ENCODE data around the gene IRF9.

Gene IRF9

DNA sequence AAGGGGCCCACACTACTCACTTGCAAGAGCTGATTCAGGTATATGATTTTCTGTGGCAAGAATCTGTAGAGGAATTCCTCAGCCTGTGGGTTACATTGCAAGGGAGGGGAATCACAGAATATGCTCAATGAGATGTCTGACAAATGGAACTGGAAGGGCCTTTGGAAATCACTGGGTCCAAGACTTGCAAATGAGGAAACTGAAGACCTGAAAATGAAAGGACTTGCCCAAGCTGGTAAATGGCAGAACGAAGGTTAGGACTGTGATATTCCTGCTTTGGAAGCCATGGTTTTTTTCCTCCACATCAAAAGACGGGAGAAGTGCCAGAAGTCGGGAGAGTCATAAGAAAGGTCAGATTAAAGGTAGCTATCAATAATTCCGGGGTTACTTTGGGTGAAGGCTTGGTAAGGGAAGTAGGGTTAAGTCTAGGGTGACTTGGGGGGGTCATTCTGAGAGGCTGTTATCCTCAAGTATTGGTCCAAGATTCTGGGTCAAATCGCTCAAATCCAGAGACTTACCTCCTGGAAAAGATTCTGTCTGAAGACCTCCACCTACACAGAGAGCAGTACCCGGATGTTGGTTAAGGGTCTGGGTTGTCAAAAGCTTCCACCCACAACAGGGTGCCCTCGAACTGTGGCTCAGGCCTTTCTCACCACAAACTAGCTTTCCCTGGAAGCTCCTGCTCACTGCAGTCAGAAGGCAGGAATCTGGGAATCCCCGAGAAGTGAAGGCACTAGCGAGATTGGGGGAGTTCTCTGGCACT, 15.2 kb upstream of the IRF9 start:
- ATAC-seq = no peak; the same call in 2 of the 3 replicates
- TF ChIP-seq RARB (CRISPR knock-in tag; IDR thresholded peaks at IDR 0.05) = no peak

DNA sequence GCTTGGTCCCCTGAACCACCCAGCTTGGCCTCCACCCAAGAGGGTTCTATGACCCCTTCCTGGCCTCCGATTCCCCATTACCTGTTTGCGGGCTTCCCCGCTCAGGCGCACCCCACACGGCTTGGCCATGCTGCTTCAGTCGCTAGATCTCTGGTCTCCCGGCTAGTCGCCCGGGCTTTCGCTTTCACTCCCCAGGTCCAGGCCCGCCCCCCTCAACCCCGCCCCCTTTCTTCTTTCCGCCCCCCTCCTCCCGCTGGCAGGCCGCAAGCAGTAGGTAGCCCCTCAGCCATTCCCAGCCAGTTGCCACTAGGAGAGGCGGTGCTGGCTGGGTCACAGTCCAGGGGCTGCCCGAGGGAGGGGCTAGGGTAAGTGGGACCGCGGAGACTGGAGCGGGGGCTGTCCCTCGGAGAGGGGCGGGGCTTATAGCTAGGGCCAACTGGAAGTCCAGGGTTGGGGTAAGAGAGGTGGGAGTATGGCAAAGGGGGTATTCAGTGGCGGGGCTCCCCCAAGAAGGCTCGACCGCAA, 14.6 kb upstream of the IRF9 start, which contains the start of gene PSME2:
Gene PSME2 (minus strand): TSS at position 158 of the 525 bp plus-strand sequence. CDS start 29 bp downstream, at position 129.
- no peak for TF ChIP-seq ZNF565 (CRISPR knock-in tag; conservative IDR thresholded peaks at IDR 0.05; ENCODE audit: low read depth)
- TF ChIP-seq CSDC2 (CRISPR knock-in tag; IDR thresholded peaks at IDR 0.05) = no peak
- TF ChIP-seq ARNTL (CRISPR knock-in tag; IDR thresholded peaks at IDR 0.05; ENCODE audit: borderline replicate concordance, low read depth) = no peak
- TF ChIP-seq BACH2 (CRISPR knock-in tag; IDR thresholded peaks at IDR 0.05; ENCODE audit: borderline replicate concordance) = no peak
- no peak for TF ChIP-seq GLIS3 (CRISPR knock-in tag; IDR thresholded peaks at IDR 0.05)
- no peak for TF ChIP-seq PPARA (CRISPR knock-in tag; IDR thresholded peaks at IDR 0.05; ENCODE audit: borderline replicate concordance)
- TF ChIP-seq, protein P1, sequence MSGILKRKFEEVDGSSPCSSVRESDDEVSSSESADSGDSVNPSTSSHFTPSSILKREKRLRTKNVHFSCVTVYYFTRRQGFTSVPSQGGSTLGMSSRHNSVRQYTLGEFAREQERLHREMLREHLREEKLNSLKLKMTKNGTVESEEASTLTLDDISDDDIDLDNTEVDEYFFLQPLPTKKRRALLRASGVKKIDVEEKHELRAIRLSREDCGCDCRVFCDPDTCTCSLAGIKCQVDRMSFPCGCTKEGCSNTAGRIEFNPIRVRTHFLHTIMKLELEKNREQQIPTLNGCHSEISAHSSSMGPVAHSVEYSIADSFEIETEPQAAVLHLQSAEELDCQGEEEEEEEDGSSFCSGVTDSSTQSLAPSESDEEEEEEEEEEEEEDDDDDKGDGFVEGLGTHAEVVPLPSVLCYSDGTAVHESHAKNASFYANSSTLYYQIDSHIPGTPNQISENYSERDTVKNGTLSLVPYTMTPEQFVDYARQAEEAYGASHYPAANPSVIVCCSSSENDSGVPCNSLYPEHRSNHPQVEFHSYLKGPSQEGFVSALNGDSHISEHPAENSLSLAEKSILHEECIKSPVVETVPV (CRISPR knock-in tag; IDR thresholded peaks at IDR 0.05) = no peak
- TF ChIP-seq, protein P2, sequence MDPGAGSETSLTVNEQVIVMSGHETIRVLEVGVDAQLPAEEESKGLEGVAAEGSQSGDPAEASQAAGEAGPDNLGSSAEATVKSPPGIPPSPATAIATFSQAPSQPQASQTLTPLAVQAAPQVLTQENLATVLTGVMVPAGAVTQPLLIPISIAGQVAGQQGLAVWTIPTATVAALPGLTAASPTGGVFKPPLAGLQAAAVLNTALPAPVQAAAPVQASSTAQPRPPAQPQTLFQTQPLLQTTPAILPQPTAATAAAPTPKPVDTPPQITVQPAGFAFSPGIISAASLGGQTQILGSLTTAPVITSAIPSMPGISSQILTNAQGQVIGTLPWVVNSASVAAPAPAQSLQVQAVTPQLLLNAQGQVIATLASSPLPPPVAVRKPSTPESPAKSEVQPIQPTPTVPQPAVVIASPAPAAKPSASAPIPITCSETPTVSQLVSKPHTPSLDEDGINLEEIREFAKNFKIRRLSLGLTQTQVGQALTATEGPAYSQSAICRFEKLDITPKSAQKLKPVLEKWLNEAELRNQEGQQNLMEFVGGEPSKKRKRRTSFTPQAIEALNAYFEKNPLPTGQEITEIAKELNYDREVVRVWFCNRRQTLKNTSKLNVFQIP (CRISPR knock-in tag; IDR thresholded peaks at IDR 0.05; ENCODE audit: borderline replicate concordance, low read depth) = no peak
- no peak for TF ChIP-seq ZC3H10 (CRISPR knock-in tag; IDR thresholded peaks at IDR 0.05)
- no peak for TF ChIP-seq ZFP30 (CRISPR knock-in tag; IDR thresholded peaks at IDR 0.05)
- no peak for TF ChIP-seq SNAI2 (CRISPR knock-in tag; IDR thresholded peaks at IDR 0.05)
- TF ChIP-seq, protein P3, sequence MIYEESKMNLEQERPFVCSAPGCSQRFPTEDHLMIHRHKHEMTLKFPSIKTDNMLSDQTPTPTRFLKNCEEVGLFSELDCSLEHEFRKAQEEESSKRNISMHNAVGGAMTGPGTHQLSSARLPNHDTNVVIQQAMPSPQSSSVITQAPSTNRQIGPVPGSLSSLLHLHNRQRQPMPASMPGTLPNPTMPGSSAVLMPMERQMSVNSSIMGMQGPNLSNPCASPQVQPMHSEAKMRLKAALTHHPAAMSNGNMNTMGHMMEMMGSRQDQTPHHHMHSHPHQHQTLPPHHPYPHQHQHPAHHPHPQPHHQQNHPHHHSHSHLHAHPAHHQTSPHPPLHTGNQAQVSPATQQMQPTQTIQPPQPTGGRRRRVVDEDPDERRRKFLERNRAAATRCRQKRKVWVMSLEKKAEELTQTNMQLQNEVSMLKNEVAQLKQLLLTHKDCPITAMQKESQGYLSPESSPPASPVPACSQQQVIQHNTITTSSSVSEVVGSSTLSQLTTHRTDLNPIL (CRISPR knock-in tag; IDR thresholded peaks at IDR 0.05; ENCODE audit: low read depth) = no peak
- TF ChIP-seq ISL1 (CRISPR knock-in tag; IDR thresholded peaks at IDR 0.05) = no peak
- no peak for TF ChIP-seq OSR1 (CRISPR knock-in tag; IDR thresholded peaks at IDR 0.05)
- TF ChIP-seq TOX (CRISPR knock-in tag; IDR thresholded peaks at IDR 0.05; ENCODE audit: borderline replicate concordance) = no peak
- no peak for TF ChIP-seq TCF4 (CRISPR knock-in tag; IDR thresholded peaks at IDR 0.05; ENCODE audit: borderline replicate concordance)
- TF ChIP-seq ZNF8 (CRISPR knock-in tag; IDR thresholded peaks at IDR 0.05) = no peak
- ATAC-seq = peak; percentile 84

DNA sequence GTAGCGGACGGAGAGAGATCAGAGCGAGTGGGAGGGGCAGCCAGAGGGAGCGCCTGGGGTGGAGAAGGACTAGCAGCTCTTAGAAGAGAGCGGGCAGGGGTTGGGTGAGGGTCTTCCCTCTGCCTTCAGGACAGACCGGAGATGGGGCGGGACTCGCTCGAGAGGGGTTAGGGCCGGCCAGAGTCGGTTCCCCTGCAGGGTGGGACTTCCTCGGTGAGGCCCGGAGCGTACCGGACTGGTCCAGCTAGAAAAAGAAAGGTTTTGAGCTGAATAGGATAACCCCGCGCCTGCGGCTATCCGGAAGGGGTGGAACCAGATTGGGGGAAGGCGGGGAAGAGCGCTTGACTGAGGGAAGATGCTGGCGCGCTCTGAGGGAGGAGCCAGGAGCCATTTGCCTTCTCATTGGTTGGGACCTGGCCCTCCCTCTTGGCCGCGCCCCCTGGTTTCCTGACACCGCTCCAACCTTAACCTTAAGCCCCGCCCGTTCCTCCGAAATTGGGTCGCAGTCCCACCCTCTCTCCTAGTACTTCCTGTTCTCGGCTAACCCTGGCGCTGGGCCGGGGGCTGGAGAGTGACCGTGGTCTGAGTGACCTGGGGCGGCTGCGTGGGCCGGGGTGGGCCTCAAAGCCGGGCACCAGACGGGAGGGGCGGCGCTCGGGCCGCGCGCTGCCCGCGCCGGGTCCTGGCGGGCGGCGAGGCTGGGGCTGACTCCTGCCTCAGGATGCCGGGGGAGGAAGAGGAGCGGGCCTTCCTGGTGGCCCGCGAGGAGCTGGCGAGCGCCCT, 13.9 kb upstream of the IRF9 start, which contains the start of gene RNF31:
Gene RNF31 (plus strand): TSS at position 521 of the 783 bp plus-strand sequence. CDS start 201 bp downstream, at position 722.
- ATAC-seq = peak; percentile 96
- no peak for TF ChIP-seq ZFP3 (CRISPR knock-in tag; IDR thresholded peaks at IDR 0.05)
- no peak for TF ChIP-seq PPARA (CRISPR knock-in tag; IDR thresholded peaks at IDR 0.05; ENCODE audit: borderline replicate concordance)
- TF ChIP-seq, protein P4, sequence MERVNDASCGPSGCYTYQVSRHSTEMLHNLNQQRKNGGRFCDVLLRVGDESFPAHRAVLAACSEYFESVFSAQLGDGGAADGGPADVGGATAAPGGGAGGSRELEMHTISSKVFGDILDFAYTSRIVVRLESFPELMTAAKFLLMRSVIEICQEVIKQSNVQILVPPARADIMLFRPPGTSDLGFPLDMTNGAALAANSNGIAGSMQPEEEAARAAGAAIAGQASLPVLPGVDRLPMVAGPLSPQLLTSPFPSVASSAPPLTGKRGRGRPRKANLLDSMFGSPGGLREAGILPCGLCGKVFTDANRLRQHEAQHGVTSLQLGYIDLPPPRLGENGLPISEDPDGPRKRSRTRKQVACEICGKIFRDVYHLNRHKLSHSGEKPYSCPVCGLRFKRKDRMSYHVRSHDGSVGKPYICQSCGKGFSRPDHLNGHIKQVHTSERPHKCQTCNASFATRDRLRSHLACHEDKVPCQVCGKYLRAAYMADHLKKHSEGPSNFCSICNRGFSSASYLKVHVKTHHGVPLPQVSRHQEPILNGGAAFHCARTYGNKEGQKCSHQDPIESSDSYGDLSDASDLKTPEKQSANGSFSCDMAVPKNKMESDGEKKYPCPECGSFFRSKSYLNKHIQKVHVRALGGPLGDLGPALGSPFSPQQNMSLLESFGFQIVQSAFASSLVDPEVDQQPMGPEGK (CRISPR knock-in tag; IDR thresholded peaks at IDR 0.05; ENCODE audit: borderline replicate concordance) = no peak
- TF ChIP-seq SNAI2 (CRISPR knock-in tag; IDR thresholded peaks at IDR 0.05) = no peak
- no peak for TF ChIP-seq TCF4 (CRISPR knock-in tag; IDR thresholded peaks at IDR 0.05; ENCODE audit: borderline replicate concordance)
- no peak for TF ChIP-seq ESRRG (CRISPR knock-in tag; IDR thresholded peaks at IDR 0.05)
